HUES64 (cell line): ENCODE measurements around the gene ZBED4.

Experiments used
- H3K27ac ChIP-seq: 2 replicates; pipeline ENCODE4 v1.7.0; 2013; ENCODE audit warnings: low read depth, low read length, inconsistent platforms
- H3K27me3 ChIP-seq: 2 replicates; pipeline ENCODE4 v1.6.1; 2013; ENCODE audit warnings: mild to moderate bottlenecking, low read length; ENCODE audit not compliant: insufficient read depth
- H3K36me3 ChIP-seq: 2 replicates; pipeline ENCODE4 v1.6.1; 2013; ENCODE audit warnings: mild to moderate bottlenecking, low read length; ENCODE audit not compliant: insufficient read depth
- H3K4me1 ChIP-seq: 2 replicates; pipeline ENCODE4 v1.6.1; 2013; ENCODE audit warnings: mild to moderate bottlenecking, low read length, moderate library complexity; ENCODE audit not compliant: insufficient read depth
- H3K4me3 ChIP-seq: 2 replicates; pipeline ENCODE4 v1.5.1; 2013; ENCODE audit warnings: mild to moderate bottlenecking, low read length, moderate library complexity
- H3K9ac ChIP-seq: 2 replicates; pipeline ENCODE4 v1.6.1; 2013; ENCODE audit warnings: mild to moderate bottlenecking, low read depth, low read length
- H3K9me3 ChIP-seq: 2 replicates; pipeline ENCODE4 v1.6.1; 2013; ENCODE audit warnings: low read depth, low read length; ENCODE audit not compliant: insufficient read depth
- WGBS: fragments of 150-250, 120-280 bp; methylation state at CpG from one replicate; pipeline ENCODE4 v1.1.7; 2013; ENCODE audit warnings: missing lambda C conversion rate; 5-methylcytosine and 5-hydroxymethylcytosine counted together

Gene ZBED4

GRCh38 chr22:49928185-49928495 is 74.5 kb downstream of the ZBED4 start:
- WGBS, result 89% methylated on average over 8 of the region's 8 CpGs
- H3K27me3 ChIP-seq, result peaks cover 22% of the 10 kb centered on the region
- H3K4me3 ChIP-seq, result no peak overlapping the region
- H3K9ac ChIP-seq, result no peak overlapping the region
- H3K36me3 ChIP-seq, result peaks cover 7% of the 10 kb centered on the region; the same call in 1 of the 2 replicates
- no peaks in the 10 kb centered on the region for H3K4me1 ChIP-seq
- no peaks in the 10 kb centered on the region for H3K9me3 ChIP-seq
- no peak overlapping the region for H3K27ac ChIP-seq

DNA sequence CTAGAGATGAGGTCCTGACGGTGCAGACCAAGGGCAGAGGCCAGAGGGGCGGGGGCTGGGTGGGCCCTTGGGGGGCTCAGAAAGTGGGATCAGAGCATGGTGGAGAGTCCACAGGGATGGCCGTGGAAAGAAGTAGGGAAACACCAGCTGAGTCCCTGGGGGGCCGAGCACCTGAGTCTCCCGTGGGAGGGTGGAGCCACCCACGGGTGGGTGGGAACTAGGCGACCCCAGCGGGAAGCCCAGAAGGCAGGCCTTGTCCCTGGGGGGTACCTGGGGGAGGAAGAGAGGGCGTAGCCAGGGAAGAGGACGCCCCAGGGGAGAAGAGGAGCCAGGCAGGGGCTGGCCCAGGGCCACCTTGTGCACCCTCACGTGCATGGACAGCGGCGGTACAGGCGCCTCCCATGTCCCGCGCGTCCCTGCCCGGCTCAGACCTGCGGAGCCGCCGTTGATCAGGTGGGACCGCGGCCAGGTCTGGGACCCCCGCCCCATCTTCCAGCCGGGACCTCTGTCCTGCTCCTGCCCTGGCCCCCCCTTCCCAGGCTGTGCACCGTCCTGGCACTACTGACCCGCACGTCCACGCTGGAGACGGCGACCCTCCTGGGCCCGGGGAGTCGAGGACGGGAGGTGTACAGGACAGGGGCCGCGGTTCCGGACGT is 75.0 kb downstream of the ZBED4 start:
- Histone ChIP-seq H3K9ac (no peak overlapping the region), H3K9me3 (no peaks in the 10 kb centered on the region), H3K27ac (no peak overlapping the region), H3K4me3 (no peak overlapping the region), H3K27me3 (peaks cover 22% of the 10 kb centered on the region), H3K36me3 (peaks cover 7% of the 10 kb centered on the region; the same call in 1 of the 2 replicates), H3K4me1 (no peaks in the 10 kb centered on the region)
- WGBS, result 66% methylated on average over 38 of the region's 38 CpGs

- Histone ChIP-seq H3K4me1 (no peaks in the 10 kb centered on the region), H3K36me3 (peaks cover 7% of the 10 kb centered on the region; the same call in 1 of the 2 replicates), H3K27me3 (peaks cover 22% of the 10 kb centered on the region), H3K4me3 (no peak overlapping the region), H3K27ac (no peak overlapping the region), H3K9ac (no peak overlapping the region), H3K9me3 (no peaks in the 10 kb centered on the region)
- 7% methylated on average over 75 of the region's 75 CpGs for WGBS
Measured at GRCh38 chr22:49929211-49929979, 75.8 kb downstream of the ZBED4 start.

GRCh38 chr22:49929994-49930575 is 76.4 kb downstream of the ZBED4 start:
- Histone ChIP-seq H3K9ac (no peak overlapping the region), H3K9me3 (no peaks in the 10 kb centered on the region), H3K4me3 (no peak overlapping the region), H3K27me3 (peaks cover 22% of the 10 kb centered on the region), H3K27ac (no peak overlapping the region), H3K4me1 (no peaks in the 10 kb centered on the region), H3K36me3 (peaks cover 7% of the 10 kb centered on the region; the same call in 1 of the 2 replicates)
- WGBS, result 75% methylated on average over 21 of the region's 21 CpGs

GRCh38 chr22:49930596-49931412 is 77.2 kb downstream of the ZBED4 start:
- Histone ChIP-seq H3K4me3 (no peak overlapping the region), H3K27me3 (peaks cover 22% of the 10 kb centered on the region), H3K4me1 (no peaks in the 10 kb centered on the region), H3K9ac (no peak overlapping the region), H3K9me3 (no peaks in the 10 kb centered on the region), H3K36me3 (peaks cover under 1% of the 10 kb centered on the region; the same call in 1 of the 2 replicates), H3K27ac (no peak overlapping the region)
- 78% methylated on average over 14 of the region's 14 CpGs for WGBS

DNA sequence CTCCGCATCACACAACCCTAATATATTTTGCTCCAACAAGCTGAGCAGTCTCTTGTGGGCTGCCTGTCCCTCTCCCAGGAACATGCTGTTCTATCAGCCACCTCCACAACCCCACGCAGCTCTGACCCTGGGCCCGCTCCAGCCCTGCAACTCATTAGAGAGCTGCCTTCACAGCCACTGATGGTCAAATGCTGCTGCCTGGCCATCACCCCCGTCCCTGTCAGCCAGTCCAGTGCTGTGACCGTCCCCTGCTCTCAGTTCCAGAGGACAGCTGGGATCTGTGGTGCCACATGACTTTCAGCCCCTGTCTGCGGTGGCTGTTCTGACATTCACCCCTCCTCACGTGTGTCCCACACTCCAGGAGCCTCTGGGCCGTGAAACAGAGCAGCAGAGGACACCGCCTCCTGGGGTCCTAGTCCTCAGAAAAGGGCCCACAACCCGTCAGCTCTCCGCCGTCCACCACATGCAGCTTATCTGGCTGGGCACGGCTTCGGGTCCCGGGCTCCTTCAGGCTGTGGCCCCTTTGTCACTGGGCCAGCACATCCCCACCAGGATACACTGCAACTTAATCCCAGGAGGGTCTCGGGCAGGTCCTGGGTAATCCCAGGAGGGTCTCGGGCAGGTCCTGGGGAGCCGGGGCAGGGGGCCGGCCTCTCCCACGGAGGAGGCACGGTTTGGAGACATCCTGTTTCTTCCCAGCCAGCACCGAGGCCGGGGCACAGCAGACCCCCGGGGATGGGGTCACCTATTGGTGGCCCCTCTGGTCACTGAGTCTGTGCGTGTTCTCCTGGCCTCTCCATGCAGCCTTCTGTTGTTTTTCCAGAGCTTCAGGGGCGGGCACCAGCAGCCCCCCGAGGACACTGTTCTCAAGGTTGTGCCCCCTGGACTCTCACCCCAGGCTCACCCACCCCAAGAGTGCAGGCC is 79.9 kb downstream of the ZBED4 start:
- Histone ChIP-seq H3K36me3 (no peaks in the 10 kb centered on the region), H3K27me3 (peaks cover 22% of the 10 kb centered on the region), H3K27ac (no peak overlapping the region), H3K9ac (no peak overlapping the region), H3K4me3 (no peak overlapping the region), H3K9me3 (no peaks in the 10 kb centered on the region), H3K4me1 (peaks cover 12% of the 10 kb centered on the region; the same call in 1 of the 2 replicates)
- 84% methylated on average over 27 of the region's 27 CpGs for WGBS

GRCh38 chr22:49934160-49934890 is 80.7 kb downstream of the ZBED4 start:
- no peak overlapping the region for H3K9ac ChIP-seq
- H3K27ac ChIP-seq, result no peak overlapping the region
- H3K4me1 ChIP-seq, result peaks cover 12% of the 10 kb centered on the region; the same call in 1 of the 2 replicates
- peaks cover 17% of the 10 kb centered on the region for H3K27me3 ChIP-seq
- H3K36me3 ChIP-seq, result no peaks in the 10 kb centered on the region
- peak overlapping the region; percentile 37 for H3K4me3 ChIP-seq
- 77% methylated on average over 22 of the region's 24 CpGs for WGBS
- no peaks in the 10 kb centered on the region for H3K9me3 ChIP-seq

- 9% methylated on average over 52 of the region's 56 CpGs for WGBS
- Histone ChIP-seq H3K9ac (no peak overlapping the region), H3K4me3 (peak overlapping the region; percentile 37)
Measured at GRCh38 chr22:49934891-49935557, 81.4 kb downstream of the ZBED4 start.

DNA sequence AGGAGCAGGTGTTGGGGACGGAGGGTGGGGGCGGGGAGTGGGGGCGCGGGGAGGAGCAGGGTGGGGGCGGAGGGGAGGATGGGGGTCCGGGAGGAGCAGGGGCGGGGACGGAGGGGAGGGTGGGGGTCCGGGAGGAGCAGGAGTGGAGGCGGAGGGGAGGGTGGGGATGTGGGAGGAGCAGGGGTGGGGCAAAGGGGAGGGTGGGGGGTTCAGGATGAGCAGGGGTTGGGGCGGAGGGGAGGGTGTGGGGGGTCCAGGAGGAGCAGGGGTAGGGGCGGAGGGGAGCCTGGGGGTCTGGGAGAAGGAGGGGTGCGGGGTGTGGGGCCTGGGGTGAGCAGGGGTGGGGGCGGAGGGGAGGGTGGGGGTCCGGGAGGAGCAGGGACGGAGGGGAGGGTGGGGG is 81.9 kb downstream of the ZBED4 start:
- H3K4me3 ChIP-seq, result no peak overlapping the region
- WGBS, result 0% methylated on average over 1 of the region's 16 CpGs
- H3K36me3 ChIP-seq, result no peaks in the 10 kb centered on the region
- H3K27me3 ChIP-seq, result peaks cover 7% of the 10 kb centered on the region; the same call in 1 of the 2 replicates
- H3K4me1 ChIP-seq, result peaks cover 12% of the 10 kb centered on the region; the same call in 1 of the 2 replicates
- no peak overlapping the region for H3K9ac ChIP-seq
- H3K27ac ChIP-seq, result no peak overlapping the region
- H3K9me3 ChIP-seq, result no peaks in the 10 kb centered on the region

More at GRCh38 chr22:49934891-49935557, 81.4 kb downstream of the ZBED4 start:
- Histone ChIP-seq H3K36me3 (no peaks in the 10 kb centered on the region), H3K9me3 (no peaks in the 10 kb centered on the region), H3K4me1 (peaks cover 12% of the 10 kb centered on the region; the same call in 1 of the 2 replicates), H3K27ac (no peak overlapping the region), H3K27me3 (peaks cover 12% of the 10 kb centered on the region)
